GM12875 (cell line): ENCODE measurements around the gene BHLHA15.

Experiments used
- H3K4me3 ChIP-seq: one replicate; pipeline ENCODE4 v1.5.1; 2011; ENCODE audit warnings: low read depth, low read length, control low read depth
- TF ChIP-seq, protein P1 (sequence below): IDR thresholded peaks from 2 replicates; pipeline ENCODE4 v1.5.1; 2011; ENCODE audit warnings: low read depth, mild to moderate bottlenecking, control low read depth, inconsistent platforms, low read length, moderate library complexity, borderline replicate concordance; ENCODE audit not compliant: insufficient read depth

The BHLHA15 gene

DNA sequence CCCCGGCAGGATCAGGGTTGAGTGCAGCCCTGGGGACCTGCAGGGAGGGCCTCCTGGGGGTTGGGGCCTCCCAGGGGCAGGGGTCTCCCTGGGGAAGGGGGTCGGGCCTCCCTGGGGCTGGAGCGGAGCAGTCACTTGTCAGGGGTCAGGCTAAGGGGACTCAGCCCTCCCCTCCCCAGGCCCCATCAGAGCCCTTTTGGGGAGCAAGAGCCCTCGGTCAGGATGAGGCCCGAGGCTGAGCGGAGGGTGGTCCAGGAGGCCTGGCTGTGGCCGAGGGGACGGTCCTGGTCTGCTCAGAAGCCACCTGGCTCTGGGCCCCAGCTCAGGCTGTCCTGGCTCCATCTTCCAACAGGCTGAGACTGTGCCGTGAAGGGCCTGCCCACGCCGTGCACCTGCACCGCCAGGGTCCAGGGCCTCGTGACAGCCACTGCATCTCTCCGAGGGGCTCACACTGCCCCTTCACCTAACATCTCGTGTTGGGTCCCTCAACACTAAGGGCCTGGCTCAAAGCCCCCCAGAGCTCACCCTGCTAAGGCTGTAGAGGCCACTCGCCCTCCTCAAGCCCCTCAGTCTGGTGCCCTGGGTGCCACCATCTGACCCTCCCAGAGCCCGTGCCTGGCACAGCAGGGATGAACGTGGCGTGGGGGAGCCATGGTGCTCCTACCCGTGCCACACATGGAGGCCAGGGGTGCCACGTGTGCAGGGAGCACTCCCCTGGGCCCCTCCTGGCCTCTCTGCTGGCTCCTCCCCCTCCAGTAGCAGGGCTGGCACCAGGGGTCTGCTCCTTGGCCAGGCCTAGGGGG lies 12.9 kb downstream of the BHLHA15 start:
- TF ChIP-seq, protein P1, sequence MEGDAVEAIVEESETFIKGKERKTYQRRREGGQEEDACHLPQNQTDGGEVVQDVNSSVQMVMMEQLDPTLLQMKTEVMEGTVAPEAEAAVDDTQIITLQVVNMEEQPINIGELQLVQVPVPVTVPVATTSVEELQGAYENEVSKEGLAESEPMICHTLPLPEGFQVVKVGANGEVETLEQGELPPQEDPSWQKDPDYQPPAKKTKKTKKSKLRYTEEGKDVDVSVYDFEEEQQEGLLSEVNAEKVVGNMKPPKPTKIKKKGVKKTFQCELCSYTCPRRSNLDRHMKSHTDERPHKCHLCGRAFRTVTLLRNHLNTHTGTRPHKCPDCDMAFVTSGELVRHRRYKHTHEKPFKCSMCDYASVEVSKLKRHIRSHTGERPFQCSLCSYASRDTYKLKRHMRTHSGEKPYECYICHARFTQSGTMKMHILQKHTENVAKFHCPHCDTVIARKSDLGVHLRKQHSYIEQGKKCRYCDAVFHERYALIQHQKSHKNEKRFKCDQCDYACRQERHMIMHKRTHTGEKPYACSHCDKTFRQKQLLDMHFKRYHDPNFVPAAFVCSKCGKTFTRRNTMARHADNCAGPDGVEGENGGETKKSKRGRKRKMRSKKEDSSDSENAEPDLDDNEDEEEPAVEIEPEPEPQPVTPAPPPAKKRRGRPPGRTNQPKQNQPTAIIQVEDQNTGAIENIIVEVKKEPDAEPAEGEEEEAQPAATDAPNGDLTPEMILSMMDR: no peak
- no peak overlapping the region for H3K4me3 ChIP-seq

DNA sequence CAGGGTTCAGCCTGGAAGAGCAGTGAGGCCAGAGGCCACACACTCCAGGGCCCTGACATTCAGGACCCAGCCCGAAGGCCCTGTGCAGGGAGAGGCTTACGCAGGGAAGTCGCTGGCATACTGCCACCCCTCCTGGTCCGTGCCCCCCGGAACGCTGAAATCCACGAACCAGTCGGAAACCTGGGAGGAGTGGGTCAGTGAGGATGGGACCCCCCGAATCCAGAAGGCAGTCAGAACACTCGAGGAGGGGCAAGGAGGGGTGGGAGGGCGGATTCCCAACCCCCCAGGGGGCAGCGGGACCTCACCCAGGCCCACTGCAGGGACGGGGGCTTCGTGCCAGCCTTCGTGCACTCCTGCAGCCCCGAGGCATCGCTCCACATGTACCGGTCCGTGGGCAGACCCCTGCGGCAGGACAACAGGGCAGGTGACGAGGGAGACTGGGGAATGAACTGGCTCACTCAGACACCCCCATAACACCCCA lies 13.5 kb downstream of the BHLHA15 start:
- TF ChIP-seq, protein P1: no peak
- no peak overlapping the region for H3K4me3 ChIP-seq

DNA sequence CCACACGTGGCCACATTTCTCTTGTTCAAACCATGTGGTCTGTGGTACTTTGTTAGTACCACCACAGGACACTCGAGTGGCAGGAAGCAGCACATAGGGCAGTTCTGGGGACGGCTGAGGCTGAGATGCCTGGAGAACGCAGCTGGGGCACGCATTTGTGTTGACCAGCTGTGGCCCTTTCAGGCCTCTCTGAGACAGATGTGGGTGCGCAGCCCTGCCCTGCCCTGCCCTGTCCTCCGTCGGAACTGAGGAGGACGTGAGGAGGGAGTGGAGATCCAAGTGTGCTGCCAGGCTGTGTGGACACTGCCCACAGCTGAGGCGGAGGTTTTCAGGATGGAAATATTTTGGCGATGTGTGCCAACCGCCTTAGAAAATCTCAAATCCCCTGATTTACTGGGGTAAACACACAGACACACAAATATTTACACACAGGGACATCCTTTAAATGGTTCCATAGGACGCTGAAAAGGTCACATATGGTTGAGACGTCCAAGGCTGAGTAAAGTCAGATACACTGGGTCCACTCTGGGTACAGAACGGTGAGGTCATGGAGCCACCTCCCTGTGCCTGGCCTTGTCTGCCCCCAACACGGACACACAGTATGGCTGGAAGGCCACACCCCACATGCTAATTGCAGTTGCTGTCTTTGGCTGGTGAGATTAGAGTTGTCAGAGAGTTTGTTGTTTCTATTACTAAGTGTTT lies 14.8 kb downstream of the BHLHA15 start:
- no peak overlapping the region for H3K4me3 ChIP-seq
- TF ChIP-seq, protein P1: no peak

DNA sequence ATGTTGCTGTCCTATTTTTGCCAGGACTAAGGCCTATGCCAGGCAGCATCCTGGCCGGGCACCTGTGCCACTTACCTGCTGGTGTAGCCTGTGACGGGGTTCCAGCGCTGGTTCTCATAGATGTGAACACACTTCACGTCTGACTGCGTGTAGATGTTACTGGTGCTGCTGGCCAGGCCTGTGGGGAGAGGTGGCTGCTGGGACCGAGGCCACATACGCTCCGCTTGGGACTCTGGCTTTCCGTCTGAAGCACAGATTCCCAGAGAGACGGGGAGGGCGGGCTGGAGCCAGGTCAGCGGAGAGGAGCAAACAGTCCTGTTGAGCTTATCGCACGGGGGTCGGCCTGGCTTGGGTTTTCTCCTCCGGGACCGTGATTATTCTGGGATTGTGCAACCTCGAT lies 16.7 kb downstream of the BHLHA15 start:
- no peak overlapping the region for H3K4me3 ChIP-seq
- TF ChIP-seq, protein P1: no peak

DNA sequence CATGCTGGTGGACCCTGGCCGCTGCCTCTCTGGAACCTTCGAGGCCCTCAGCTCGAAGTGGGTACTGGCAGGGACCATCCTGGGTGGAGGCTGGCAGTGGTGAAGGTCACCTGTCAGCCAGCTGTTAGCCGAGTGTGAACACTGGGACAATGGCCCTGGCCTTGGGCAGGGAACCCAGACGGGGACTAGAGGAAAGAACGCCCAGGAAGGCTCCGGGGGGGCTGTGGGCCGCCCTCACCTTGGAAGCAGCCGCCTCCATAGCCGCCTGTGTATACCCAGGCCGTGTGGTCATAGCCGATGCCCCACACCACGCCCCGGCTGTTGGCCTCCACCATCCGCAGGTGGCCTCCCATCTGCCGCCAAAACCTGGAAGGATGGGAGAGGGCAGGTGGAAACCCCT lies 17.6 kb downstream of the BHLHA15 start:
- H3K4me3 ChIP-seq: no peak overlapping the region
- TF ChIP-seq, protein P1: no peak

DNA sequence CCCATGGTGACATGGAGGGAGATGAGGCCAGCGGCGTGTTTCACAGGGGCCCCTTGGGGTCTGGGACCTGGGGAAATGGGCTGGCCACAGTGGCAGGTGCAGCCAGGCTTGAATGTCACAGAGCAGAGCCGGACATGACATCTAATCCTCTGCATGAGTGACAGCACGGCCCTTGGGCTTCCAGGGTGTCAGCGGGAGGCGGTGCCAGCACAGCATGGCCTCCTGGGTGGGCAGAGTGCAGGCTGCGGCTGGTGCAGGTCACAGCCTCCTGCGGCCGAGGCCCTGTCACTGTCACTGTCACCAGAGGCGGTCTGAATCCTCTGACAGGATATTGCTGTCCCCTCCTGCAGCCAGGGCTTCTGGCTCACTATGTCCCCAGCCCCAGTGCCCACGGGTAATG lies 18.2 kb downstream of the BHLHA15 start:
- TF ChIP-seq, protein P1: no peak
- H3K4me3 ChIP-seq: no peak overlapping the region
